Measurements from ENCODE around the gene CKLF.

CKLF gene

DNA sequence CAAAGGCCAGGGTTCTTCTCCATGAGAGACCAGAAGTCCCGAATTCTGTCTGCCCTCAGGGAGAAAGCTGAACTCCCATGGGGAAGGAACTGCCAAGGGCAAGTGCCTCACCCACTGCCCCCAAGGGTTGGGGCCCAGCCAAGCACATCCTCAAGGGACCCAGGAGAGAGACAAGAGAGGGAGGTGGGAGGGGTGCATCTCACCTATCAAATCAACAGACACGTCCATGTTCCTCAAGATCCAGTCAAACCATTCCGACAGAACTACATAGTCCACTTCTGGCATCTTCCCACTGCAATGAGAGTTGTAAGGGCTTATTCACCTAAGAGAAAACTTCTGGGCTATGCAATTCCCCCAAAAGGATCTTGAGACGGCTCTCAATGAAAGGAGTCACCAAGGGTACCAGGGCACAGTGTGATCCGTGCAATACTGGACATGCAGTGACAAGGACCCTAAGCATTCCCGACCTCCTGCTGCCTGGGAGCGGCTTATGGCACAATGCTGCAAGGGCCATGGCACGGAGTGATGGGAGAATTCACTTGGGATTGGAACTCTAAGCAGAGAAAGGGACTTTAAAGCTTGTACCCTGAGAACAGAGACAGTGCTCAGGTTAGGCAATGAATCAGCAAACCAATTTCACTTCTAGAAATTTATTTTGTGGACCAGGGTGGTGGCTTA is 34.7 kb upstream of the CKLF start:
- DNase-seq (ENCODE audit: low read depth) = no peak

DNA sequence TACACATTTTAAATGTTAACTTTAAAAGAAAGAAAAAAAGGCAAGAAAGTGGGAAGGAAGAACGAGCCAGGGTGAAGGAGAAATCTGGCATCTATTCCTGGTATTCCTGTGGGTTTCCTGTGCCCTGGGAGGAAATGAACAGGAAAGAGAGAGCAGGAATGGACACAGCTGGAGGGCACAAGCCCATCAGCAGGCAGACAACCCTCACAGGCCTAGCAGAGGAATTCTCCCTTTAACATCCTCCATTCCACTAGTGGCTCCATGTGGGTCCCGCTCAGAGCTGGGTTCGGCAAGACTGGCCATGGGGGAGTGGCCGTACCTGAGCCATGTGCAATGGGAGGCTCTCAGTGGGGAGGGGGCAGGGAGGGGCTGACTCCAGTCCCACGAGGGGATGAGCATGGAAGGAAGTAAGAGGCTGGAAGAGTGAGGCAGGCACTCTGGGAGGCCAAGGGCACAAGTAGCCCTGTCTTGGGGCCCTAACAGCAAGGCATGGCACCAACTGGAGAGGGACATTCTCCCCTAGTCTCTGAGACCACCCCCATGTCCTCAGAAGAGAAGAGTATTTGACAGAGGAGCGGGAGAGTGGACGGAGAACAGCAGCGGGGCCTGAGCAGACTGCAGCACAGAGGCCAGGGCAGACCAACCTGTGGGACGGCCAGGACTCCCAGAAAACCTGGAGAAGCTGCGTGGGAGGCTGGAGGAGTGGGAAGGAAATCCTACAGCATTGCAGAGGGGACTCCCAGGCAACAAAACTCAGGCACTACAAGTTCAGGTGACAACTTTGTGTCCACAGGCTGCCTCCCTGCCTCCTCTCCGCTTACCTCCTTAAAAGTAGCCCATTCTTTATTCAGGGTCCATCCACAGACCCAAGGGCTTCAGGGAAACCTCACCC is 32.6 kb upstream of the CKLF start:
- no peak for DNase-seq (ENCODE audit: low read depth)

DNA sequence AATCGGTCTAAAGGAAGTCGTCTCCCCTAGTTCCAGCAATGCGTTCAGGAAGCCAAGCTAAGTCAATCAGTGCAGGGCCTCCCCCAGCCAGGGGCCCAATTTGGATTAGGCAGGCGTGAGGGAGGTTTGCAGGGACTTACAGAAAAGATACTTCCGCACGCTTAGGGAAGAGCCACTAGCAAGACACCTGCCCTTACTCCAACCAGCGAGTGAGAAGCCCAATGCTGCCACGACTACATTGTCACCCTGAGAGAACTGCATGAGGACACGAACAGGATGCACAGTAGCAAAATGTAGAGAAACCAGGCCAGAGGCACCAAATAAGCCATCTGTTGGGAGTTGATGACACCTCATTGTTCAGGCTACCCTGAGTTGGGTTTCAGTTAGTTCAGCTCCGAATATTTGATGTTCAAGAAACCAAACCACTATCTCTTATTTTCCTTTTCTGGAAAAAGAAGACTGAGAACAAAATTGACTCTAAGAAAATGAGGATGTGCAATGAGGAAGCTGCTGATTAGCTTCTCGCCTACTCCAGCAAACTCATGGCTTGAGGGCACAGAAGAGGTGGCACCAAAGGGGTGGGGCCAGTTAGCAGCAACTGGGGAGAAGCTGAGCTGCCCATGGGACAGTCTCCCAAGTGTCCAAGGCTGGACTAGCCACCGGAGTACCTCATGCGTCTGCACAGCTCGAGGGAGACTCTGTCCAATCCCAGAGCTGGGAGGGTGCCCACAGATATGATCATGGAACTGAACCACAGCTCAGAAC is 31.8 kb upstream of the CKLF start:
- no peak for DNase-seq (ENCODE audit: low read depth)

DNA sequence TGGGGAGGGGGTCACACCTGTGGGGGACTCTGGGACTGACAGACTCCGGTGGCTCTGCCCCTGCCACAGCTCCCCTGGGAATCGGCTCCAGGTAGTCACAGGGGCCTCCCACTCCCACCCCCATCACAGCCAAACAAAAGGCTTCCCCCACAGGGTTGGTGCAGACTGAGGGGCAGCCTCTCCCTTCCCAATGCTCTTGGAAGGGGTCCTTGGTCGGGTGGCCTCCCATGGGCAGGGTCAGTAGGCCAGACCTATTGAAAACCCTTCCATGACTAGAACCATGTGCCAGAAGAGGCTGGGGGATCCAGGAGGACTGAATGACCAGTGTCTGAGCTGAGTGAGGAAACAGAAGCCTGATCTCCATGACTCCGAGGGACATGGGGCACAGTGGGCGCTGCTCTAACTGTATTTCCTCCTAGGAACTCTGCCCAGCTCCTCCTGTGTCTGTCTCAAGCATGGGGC is 31.1 kb upstream of the CKLF start:
- DNase-seq (ENCODE audit: low read depth) = no peak

DNA sequence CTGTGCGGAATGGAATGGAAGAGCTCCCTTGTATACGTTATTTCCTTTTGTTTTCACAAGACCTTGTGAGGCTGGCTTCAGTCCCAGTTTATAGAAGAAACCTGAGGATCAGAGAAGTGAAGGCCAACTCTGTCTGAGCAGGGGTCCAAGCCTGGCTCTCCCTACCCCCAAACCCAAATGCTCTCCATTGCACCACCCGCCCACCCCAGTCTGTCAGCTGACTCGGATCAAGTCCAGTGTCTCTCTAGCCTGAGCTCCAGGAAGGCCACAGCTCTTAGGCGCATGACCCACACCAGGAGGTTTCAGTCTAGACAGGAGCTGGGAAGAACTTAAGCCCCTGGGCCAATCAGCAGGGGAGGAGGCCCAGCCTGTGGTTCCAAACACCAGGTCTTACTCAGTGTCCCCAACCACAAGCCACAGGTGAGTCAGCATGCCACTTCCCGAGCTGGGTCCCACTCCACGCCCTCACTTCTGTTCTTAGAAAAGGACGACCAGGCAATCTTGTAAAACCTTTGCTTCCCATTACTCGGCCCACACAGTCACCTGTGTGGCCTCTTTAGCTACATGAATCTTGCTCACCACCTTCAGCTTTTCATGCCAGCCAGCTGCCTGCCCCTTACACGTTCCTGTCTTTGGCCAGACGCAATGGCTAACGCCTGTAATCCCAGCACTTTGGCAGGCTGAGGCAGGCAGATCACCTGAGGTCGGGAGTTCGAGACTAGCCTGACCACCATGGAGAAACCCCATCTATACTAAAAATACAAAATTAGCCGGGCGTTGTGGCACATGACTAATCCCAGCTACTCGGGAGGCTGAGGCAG is 30.2 kb upstream of the CKLF start:
- peak; percentile 68 for DNase-seq (ENCODE audit: low read depth)

DNA sequence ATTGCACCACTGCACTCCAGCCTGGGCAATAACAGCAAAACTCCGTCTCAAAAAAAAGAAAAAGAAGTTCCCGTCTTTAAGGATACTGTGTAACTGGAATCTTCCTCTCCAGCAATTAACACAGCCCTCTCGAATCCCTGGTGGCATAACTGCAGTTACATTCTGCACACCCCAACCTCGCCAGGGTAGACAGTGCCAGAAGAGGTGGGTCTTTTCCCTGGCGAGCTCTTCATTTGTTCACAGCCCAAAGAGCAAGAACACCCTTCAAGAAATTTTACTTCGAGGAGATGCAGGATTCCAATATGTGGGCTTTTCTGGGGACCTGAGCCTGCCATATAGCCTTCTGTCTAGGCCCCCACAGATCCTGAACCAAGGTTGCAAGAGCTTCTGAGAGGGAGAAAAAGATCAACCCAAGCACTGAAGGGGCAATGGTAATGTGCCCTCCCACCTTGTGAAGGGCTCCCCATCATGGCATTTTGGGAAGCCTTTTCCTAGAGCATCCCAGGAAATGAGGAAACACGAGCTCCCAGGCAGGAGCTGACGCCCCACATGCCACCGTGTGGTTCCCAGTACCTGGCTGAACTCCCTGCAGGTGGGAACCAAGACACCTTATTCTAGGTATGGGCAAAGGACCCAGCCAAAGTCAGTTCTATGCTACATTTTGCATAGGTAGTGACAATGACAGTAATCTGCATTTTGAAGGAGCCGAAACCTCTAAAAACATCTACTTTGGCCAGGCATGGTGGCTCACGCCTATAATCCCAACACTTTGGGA is 29.4 kb upstream of the CKLF start:
- no peak for DNase-seq (ENCODE audit: low read depth)

DNA sequence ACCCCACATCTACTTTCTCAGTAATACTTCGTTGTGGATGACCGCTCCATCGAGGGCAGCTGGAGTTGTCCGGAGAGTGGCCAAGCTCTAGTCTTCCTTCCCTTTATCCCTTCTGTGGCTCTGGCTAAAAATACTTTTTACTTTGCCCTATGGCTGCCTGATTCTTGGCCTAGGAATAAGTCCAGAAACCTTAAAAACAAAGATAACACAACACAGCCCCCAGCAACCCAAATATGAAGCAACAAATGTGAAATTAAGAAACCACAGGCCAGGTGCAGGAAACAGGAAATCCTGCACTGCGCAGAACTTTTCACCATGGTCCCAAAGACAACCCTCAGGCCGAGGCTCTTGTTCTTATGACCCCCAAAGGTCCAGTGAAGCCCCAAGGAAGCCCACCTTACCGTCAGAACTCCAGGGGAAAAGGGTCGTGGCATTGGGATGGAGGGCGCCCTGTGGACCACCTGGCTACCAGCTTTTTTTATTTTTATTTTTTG is 28.5 kb upstream of the CKLF start:
- no peak for DNase-seq (ENCODE audit: low read depth)

DNA sequence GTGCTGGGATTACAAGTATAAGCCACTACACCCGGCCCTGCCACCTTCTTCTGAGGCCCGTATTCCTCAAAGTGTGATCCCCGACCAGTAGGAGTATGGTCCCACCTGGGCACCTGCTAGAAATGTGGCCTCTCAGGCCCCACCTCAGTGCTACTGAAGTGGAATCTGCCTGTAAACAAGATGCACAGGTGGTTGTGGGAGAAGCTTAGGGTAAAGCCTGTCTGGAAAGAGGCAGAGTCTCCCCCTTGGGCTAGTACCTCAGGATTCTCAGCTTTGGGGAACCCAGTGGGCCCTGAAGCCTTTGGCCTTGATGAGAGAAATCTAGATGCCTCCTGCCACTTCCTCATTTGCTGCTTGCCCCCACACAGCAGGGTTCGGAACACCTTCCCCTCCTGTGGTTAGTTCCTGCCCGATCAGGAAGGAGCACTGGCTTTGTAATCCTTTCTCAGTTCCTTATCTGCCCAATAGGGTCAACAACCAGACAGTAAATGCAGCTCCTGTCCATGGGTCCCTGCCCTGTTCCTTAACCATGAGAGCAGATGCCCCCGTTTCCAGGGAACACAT is 27.7 kb upstream of the CKLF start:
- DNase-seq (ENCODE audit: low read depth) = no peak

DNA sequence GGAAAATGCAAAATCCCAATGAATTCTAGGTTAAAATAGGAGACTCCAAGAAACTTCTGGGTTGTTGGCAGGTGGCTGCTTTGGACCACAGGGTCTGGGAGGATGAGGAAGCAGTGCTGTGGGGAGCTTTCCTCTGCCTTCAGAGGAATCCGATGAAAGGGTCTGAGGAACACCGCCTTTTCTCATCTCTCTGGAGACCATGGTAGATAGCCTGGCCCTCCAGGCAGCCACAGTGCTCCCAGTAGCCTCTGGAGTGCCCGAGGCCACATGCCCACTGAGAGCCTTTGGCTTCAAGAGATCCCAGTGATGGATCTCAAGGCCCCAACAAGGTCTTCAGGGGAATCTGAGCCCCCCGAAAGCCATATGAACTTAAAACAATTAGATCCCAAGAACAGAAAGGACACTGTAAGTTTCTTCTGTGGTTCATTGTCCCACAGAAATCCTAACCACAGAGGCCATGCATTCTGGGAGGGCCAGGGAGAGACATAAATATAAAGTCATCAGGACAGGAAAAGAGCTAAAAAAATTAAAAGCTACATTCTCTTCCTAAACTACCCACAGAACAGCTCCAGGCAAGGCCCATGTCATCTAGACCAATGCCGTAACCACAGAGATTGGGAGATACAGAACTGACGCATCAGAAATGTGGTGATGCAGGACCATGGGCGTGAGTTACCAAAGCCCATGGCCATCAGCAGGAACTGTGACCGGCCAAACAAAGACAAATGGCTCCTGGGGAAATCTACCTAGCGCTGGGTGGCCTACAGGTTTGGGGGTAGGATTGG is 26.8 kb upstream of the CKLF start:
- DNase-seq (ENCODE audit: low read depth) = no peak

DNA sequence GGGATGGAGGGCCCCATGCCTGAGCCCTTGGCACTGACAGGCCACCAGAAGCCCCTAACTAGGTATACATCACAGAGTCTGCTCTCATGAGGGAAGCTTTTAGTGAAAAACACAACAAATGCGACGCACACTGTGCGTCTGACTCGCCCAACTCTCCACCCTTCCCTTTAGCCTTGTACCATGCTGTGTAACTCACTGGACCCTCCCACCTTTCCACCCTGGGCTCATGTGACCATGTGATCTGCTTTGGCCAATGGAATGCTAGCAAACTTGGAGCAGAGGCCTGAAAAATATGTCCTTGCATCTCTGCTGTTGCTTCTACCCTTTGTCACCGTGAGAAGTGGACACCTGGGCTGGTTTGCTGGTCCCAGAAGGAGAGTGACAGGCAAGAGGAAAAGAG is 24.1 kb upstream of the CKLF start:
- DNase-seq (ENCODE audit: low read depth) = no peak

DNA sequence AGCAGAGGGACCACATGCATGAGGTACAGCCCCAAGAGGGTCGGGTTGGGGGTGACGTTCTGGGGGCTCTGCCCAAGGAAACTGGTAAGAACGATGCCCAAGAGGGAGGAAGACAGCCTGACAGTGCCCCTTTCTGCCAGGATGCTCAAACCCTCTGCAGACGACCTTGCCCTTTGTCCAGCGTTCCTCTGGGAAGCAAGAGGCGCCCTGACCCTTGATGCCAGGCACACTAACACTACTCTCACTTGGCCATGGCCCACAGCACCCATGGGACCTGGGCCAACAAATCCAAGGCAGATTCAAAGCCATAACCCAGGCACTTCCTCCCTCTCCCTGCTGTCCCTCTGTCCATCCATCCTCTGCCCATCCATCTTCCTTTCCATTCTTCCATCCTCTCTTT is 22.9 kb upstream of the CKLF start:
- DNase-seq (ENCODE audit: low read depth) = no peak

DNA sequence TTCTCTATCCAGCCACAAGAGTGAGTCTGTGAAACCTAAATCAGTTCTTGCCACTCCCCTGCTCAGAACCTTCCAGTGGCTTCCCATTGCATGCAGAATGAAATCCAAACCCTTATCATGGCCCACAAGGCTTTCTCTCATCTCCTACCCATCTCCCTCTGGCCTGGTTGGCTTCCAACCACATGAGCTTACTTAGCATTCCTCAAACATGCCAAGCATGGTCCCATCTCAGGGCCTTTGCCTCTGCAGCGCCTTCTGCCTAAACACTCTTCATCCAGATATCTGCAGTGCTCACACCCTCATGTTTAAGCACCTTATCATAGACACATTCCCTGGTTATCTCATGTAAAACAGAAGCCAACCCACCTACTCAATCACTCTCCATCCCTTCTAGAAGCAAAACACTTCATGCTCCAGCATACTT is 18.0 kb upstream of the CKLF start:
- DNase-seq (ENCODE audit: low read depth) = no peak

DNA sequence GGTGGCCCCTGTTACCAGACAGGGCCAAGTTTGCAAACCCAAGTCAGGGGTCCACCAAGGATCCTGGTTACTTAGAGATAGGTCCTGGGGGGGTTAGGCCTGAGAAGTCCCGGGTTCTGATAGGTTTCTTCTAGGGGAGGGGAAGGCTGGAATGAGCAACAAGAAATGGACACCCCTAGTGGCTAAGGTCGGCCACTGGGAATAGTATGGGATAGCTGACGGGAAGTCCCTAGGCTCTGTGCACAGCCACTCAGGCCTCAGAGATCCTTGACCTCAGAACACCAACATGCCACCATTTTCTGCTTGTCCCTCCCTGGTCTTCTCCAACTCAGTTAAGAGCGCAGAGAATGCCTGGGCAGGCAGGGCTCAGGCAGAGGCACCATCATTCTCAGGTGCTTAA is 15.9 kb upstream of the CKLF start:
- no peak for DNase-seq (ENCODE audit: low read depth)

DNA sequence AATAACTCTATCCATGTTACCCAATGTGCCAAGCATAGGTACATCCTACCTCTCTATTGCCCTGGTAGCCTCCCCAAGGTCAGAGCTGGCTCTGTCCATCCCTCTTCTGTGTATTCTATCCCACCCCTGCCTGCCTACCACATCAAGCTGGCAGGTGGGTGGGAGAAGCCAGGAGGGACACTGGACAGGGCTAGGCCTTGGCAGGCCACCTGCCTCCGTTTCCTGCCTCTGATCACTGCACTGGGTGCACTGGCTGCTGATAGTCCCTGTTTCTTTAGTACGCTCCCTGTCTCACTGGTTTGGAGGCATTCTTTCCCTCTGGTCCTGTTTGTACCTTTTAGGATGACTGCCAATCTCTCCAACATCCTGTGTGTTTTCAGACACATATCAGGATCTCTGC is 15.1 kb upstream of the CKLF start:
- no peak for DNase-seq (ENCODE audit: low read depth)

DNA sequence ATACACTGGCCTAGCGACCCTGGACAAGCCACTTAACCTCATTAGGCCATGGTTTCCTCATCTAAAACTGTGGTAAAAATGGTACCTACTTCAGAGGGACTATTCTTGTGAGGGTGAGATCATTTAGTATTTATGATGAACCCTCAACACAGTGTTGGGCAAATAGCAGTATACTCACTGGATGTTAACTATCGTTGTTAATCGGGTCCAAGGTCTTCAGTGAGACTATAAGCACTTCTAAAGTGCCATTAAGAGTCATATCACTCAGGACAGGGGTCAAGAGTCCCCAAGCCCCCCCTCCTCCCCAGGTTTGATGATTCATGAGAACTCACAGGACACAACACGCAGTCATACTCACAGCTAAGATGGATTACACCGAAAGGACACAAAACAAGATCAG is 13.5 kb upstream of the CKLF start:
- DNase-seq (ENCODE audit: low read depth) = no peak

DNA sequence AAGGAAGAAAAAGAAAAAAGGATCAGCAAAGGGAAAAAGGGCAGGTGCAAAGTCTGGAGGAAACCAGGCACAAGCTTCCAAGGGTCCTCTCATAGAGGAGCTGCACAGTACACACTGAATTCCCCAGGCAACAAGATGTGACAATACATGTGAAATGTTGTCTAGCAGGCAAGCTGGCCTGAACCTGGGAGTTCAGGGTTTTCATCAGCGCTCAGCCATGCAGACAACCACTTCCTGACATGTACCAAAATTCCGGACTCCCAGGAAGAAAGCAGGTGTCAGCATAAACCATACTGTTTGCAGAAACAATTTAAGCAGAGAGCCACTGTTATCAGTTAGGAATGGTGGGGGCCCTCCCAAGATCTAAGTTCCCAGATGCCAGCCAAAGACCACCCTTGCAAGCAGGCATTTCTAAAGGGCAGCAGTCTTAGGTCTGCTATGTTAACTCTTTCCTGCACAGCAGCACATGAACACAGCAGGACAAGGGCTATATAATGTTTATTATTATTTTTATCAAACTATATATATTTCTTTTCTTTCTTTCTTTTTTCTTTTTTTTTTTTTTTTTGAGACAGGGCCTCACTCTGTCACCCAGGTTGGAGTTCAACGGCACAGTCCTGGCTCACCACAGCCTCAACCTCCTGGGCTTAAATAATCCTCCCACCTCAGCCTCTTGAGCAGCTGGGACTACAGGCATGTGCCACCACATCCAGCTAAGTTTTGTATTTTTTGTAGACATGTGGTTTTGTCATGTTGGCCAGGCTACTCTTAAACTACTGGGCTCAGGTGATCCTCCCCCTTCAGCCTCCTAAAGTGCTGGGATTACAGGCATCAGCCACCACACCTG is 12.5 kb upstream of the CKLF start:
- DNase-seq (ENCODE audit: low read depth) = no peak

DNA sequence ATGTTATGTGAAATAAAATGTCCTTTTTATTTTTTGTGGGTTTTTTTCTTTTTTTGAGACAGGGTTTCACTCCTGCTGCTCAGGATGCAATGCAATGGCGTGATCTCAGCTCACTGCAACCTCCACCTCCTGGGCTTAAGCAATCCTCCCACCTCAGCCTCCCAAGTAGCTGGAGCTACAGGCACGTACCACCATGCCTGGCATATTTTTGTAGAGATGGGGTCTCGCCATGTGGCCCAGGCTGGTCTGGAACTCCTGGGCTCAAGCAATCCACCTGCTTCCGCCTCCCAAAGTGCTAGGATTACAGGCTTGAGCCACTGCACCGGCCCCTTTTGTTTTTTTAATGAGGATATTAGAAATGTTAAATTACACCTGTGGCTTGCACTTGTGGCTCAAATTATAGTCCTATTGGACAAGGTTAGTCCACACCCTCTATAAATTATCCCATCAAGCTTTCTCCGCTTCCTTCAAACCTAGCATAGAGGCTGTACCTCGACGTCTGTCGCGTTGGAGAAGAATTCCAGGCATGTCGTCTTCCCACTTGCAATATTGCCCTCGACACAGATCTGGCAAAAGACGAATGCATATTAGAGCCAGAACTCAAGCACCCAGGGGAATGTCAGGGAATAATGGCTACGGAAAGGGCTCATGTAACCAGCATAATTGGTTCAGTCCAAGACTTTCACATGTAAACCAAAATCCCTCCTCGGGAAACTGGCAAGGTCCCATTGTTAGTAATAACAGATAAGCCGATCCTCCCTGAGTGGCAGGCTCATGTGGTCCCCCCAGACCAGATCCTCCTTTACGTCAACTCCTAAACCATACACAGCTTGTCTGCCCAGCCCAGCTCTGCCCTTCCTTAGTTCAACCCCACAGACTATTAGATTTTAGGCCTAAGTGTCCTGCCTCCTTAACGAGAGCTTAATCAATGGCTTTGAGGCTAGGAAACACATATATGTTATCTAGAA is 10.7 kb upstream of the CKLF start:
- no peak for DNase-seq (ENCODE audit: low read depth)

Data from T follicular helper cell (primary cell).